IMR-90 (cell line): Measurements from ENCODE around the gene FGF4.

ENCODE experiments used
- CEBPB ChIP-seq: IDR thresholded peaks from 2 replicates; pipeline ENCODE4 v1.6.1; 2012; ENCODE audit warnings: low read depth, low read length, improper control_type of control experiment
- FOS ChIP-seq: fragments of 150-350 bp; IDR thresholded peaks from 2 replicates; pipeline ENCODE4 v1.6.1; 2016; ENCODE audit warnings: low read depth, low read length
- MAFK ChIP-seq: IDR thresholded peaks from 2 replicates; pipeline ENCODE4 v1.6.1; 2012; ENCODE audit warnings: low read depth, low read length, improper control_type of control experiment
- MAZ ChIP-seq: IDR thresholded peaks from 2 replicates; pipeline ENCODE4 v1.6.1; 2012; ENCODE audit warnings: low read depth, mild to moderate bottlenecking, low read length, improper control_type of control experiment, moderate library complexity, borderline replicate concordance
- MXI1 ChIP-seq: IDR thresholded peaks from 2 replicates; pipeline ENCODE4 v1.6.1; 2012; ENCODE audit warnings: low read depth, mild to moderate bottlenecking, low read length, moderate library complexity, borderline replicate concordance
- POLR2A ChIP-seq: IDR thresholded peaks from 2 replicates; pipeline ENCODE4 v1.6.1; 2012; ENCODE audit warnings: mild to moderate bottlenecking, low read depth, low read length
- RAD21 ChIP-seq: IDR thresholded peaks from 2 replicates; pipeline ENCODE4 v1.6.1; 2012; ENCODE audit warnings: low read length, improper control_type of control experiment
- RCOR1 ChIP-seq: IDR thresholded peaks from 2 replicates; pipeline ENCODE4 v1.6.1; 2012; ENCODE audit warnings: mild to moderate bottlenecking, low read length, improper control_type of control experiment; ENCODE audit not compliant: insufficient replicate concordance
- RFX5 ChIP-seq: IDR thresholded peaks from 2 replicates; pipeline ENCODE4 v1.8.0; 2012; ENCODE audit warnings: low read depth, mild to moderate bottlenecking, low read length, moderate library complexity
- SMC3 ChIP-seq: fragments of 150-350 bp; IDR thresholded peaks from 2 replicates; pipeline ENCODE4 v1.6.1; 2016; ENCODE audit warnings: low read depth, mild to moderate bottlenecking, antibody characterized with exemption, low read length, moderate library complexity
- TF ChIP-seq, protein P1 (sequence below): conservative IDR thresholded peaks from 2 replicates; pipeline ENCODE4 v1.5.1; 2012; ENCODE audit warnings: mild to moderate bottlenecking, low read depth, low read length, improper control_type of control experiment
- TF ChIP-seq, protein P2 (sequence below): fragments of 150-350 bp; IDR thresholded peaks from 2 replicates; pipeline ENCODE4 v1.6.1; 2016; ENCODE audit warnings: low read depth, mild to moderate bottlenecking, low read length, moderate library complexity, borderline replicate concordance
- TF ChIP-seq, protein P3 (sequence below): fragments of 150-350 bp; IDR thresholded peaks from 2 replicates; pipeline ENCODE4 v1.6.1; 2017; ENCODE audit warnings: mild to moderate bottlenecking, antibody characterized with exemption, low read length, low read depth

DNA sequence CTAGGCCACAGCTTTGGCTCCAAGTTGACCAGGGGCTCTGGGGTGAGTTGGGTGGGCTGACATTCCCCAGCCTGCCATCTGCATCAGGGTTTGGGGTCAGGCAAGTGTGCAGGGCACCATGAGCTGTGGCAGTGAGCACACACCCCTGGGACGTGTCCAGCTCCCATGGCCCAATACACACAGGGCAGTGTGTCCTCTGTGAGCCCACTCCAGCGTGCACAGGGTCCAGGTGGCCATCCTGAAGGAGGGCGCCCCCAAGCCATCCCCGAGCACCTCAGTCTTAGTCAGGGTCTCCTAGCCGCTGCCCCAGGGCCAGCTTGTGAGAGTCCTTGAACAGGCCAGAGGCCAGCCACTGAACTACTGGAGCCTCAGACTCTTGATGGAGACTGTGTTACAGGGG lies 45.3 kb upstream of the FGF4 start:
- TF ChIP-seq RFX5 = no peak
- TF ChIP-seq, protein P1, sequence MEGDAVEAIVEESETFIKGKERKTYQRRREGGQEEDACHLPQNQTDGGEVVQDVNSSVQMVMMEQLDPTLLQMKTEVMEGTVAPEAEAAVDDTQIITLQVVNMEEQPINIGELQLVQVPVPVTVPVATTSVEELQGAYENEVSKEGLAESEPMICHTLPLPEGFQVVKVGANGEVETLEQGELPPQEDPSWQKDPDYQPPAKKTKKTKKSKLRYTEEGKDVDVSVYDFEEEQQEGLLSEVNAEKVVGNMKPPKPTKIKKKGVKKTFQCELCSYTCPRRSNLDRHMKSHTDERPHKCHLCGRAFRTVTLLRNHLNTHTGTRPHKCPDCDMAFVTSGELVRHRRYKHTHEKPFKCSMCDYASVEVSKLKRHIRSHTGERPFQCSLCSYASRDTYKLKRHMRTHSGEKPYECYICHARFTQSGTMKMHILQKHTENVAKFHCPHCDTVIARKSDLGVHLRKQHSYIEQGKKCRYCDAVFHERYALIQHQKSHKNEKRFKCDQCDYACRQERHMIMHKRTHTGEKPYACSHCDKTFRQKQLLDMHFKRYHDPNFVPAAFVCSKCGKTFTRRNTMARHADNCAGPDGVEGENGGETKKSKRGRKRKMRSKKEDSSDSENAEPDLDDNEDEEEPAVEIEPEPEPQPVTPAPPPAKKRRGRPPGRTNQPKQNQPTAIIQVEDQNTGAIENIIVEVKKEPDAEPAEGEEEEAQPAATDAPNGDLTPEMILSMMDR = no peak
- TF ChIP-seq MAZ = no peak
- no peak for TF ChIP-seq SMC3
- no peak for TF ChIP-seq MAFK
- no peak for TF ChIP-seq RCOR1
- TF ChIP-seq, protein P2, sequence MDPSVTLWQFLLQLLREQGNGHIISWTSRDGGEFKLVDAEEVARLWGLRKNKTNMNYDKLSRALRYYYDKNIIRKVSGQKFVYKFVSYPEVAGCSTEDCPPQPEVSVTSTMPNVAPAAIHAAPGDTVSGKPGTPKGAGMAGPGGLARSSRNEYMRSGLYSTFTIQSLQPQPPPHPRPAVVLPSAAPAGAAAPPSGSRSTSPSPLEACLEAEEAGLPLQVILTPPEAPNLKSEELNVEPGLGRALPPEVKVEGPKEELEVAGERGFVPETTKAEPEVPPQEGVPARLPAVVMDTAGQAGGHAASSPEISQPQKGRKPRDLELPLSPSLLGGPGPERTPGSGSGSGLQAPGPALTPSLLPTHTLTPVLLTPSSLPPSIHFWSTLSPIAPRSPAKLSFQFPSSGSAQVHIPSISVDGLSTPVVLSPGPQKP = no peak
- TF ChIP-seq RAD21 = no peak
- no peak for TF ChIP-seq MXI1
- TF ChIP-seq POLR2A = no peak
- TF ChIP-seq CEBPB = no peak
- TF ChIP-seq, protein P3, sequence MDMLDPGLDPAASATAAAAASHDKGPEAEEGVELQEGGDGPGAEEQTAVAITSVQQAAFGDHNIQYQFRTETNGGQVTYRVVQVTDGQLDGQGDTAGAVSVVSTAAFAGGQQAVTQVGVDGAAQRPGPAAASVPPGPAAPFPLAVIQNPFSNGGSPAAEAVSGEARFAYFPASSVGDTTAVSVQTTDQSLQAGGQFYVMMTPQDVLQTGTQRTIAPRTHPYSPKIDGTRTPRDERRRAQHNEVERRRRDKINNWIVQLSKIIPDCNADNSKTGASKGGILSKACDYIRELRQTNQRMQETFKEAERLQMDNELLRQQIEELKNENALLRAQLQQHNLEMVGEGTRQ = no peak
- no peak for TF ChIP-seq FOS
